Mucosa of stomach (tissue), 1 donor: ENCODE results near the gene ACAD9.

Experiments
- H3K27me3 ChIP-seq: one replicate; pipeline ENCODE4 v1.7.0; 2013; ENCODE audit warnings: mild to moderate bottlenecking, low read length; ENCODE audit not compliant: control insufficient read depth, insufficient read depth
- H3K36me3 ChIP-seq: one replicate; pipeline ENCODE4 v1.7.0; 2013; ENCODE audit warnings: low read length; ENCODE audit not compliant: control insufficient read depth, insufficient read depth
- H3K4me1 ChIP-seq: one replicate; pipeline ENCODE4 v1.7.0; 2013; ENCODE audit warnings: mild to moderate bottlenecking, low read length; ENCODE audit not compliant: control insufficient read depth, insufficient read depth
- H3K4me3 ChIP-seq: one replicate; pipeline ENCODE4 v1.7.0; 2013; ENCODE audit warnings: low read length
- H3K9ac ChIP-seq: one replicate; pipeline ENCODE4 v1.7.0; 2013; ENCODE audit warnings: mild to moderate bottlenecking, low read length, moderate library complexity
- H3K9me3 ChIP-seq: one replicate; pipeline ENCODE4 v1.7.0; 2013; ENCODE audit warnings: mild to moderate bottlenecking, low read length, moderate library complexity; ENCODE audit not compliant: control insufficient read depth
- donor health status: Pancreatic carcinoma.

ACAD9 gene

GRCh38 chr3:128931046-128931445, 51.6 kb downstream of the ACAD9 start:
- no peaks in the 10 kb centered on the region for H3K9me3 ChIP-seq

GRCh38 chr3:128932516-128933212, 53.2 kb downstream of the ACAD9 start:
- H3K9ac ChIP-seq: no peak overlapping the region
- H3K27me3 ChIP-seq: no peaks in the 10 kb centered on the region
- H3K4me1 ChIP-seq: no peaks in the 10 kb centered on the region
- no peaks in the 10 kb centered on the region for H3K9me3 ChIP-seq
- H3K36me3 ChIP-seq: no peaks in the 10 kb centered on the region
- H3K4me3 ChIP-seq: no peak overlapping the region

More at GRCh38 chr3:128931046-128931445, 51.6 kb downstream of the ACAD9 start:
- Histone ChIP-seq H3K4me3 (no peak overlapping the region), H3K27me3 (no peaks in the 10 kb centered on the region), H3K9ac (no peak overlapping the region), H3K36me3 (no peaks in the 10 kb centered on the region), H3K4me1 (no peaks in the 10 kb centered on the region)

- Histone ChIP-seq H3K36me3 (no peaks in the 10 kb centered on the region), H3K9me3 (no peaks in the 10 kb centered on the region), H3K4me1 (no peaks in the 10 kb centered on the region), H3K4me3 (no peak overlapping the region), H3K9ac (no peak overlapping the region), H3K27me3 (no peaks in the 10 kb centered on the region)
Measured at GRCh38 chr3:128933213-128933921, 53.9 kb downstream of the ACAD9 start.

GRCh38 chr3:128933922-128934253, 54.5 kb downstream of the ACAD9 start:
- H3K4me3 ChIP-seq: no peak overlapping the region
- H3K27me3 ChIP-seq: no peaks in the 10 kb centered on the region
- H3K4me1 ChIP-seq: no peaks in the 10 kb centered on the region
- no peaks in the 10 kb centered on the region for H3K9me3 ChIP-seq
- no peaks in the 10 kb centered on the region for H3K36me3 ChIP-seq
- no peak overlapping the region for H3K9ac ChIP-seq

- H3K27me3 ChIP-seq: no peaks in the 10 kb centered on the region
- H3K36me3 ChIP-seq: no peaks in the 10 kb centered on the region
- no peaks in the 10 kb centered on the region for H3K9me3 ChIP-seq
- H3K4me3 ChIP-seq: no peak overlapping the region
- H3K9ac ChIP-seq: no peak overlapping the region
- H3K4me1 ChIP-seq: no peaks in the 10 kb centered on the region
Measured at GRCh38 chr3:128935922-128936321, 56.5 kb downstream of the ACAD9 start.

GRCh38 chr3:128936341-128936740, 56.9 kb downstream of the ACAD9 start:
- no peaks in the 10 kb centered on the region for H3K36me3 ChIP-seq
- no peaks in the 10 kb centered on the region for H3K9me3 ChIP-seq
- no peaks in the 10 kb centered on the region for H3K4me1 ChIP-seq
- no peaks in the 10 kb centered on the region for H3K27me3 ChIP-seq
- no peak overlapping the region for H3K4me3 ChIP-seq
- H3K9ac ChIP-seq: no peak overlapping the region

GRCh38 chr3:128940252-128940651, 60.8 kb downstream of the ACAD9 start:
- H3K4me1 ChIP-seq: peaks cover 6% of the 10 kb centered on the region
- no peaks in the 10 kb centered on the region for H3K27me3 ChIP-seq
- H3K36me3 ChIP-seq: no peaks in the 10 kb centered on the region
- H3K4me3 ChIP-seq: no peak overlapping the region
- no peak overlapping the region for H3K9ac ChIP-seq
- H3K9me3 ChIP-seq: no peaks in the 10 kb centered on the region

- H3K9ac ChIP-seq: no peak overlapping the region
- H3K9me3 ChIP-seq: no peaks in the 10 kb centered on the region
- no peaks in the 10 kb centered on the region for H3K27me3 ChIP-seq
- no peak overlapping the region for H3K4me3 ChIP-seq
- no peaks in the 10 kb centered on the region for H3K36me3 ChIP-seq
- H3K4me1 ChIP-seq: peaks cover 6% of the 10 kb centered on the region
Measured at GRCh38 chr3:128942161-128942952, 62.9 kb downstream of the ACAD9 start.

- Histone ChIP-seq H3K27me3 (no peaks in the 10 kb centered on the region), H3K9me3 (no peaks in the 10 kb centered on the region), H3K4me1 (peaks cover 6% of the 10 kb centered on the region), H3K4me3 (no peak overlapping the region), H3K36me3 (no peaks in the 10 kb centered on the region), H3K9ac (no peak overlapping the region)
Measured at GRCh38 chr3:128945041-128945877, 65.8 kb downstream of the ACAD9 start.

- H3K27me3 ChIP-seq: no peaks in the 10 kb centered on the region
- no peaks in the 10 kb centered on the region for H3K9me3 ChIP-seq
- H3K9ac ChIP-seq: no peak overlapping the region
- no peak overlapping the region for H3K4me3 ChIP-seq
- no peaks in the 10 kb centered on the region for H3K36me3 ChIP-seq
- peaks cover 6% of the 10 kb centered on the region for H3K4me1 ChIP-seq
Measured at GRCh38 chr3:128945878-128946175, 66.4 kb downstream of the ACAD9 start.

- H3K4me1 ChIP-seq: peaks cover 6% of the 10 kb centered on the region
- H3K36me3 ChIP-seq: no peaks in the 10 kb centered on the region
- no peak overlapping the region for H3K9ac ChIP-seq
- H3K9me3 ChIP-seq: no peaks in the 10 kb centered on the region
- no peaks in the 10 kb centered on the region for H3K27me3 ChIP-seq
- no peak overlapping the region for H3K4me3 ChIP-seq
Measured at GRCh38 chr3:128946411-128946810, 67.0 kb downstream of the ACAD9 start.
